Stimulated activated CD4-positive, alpha-beta T cell treated with anti-CD3 and anti-CD28 coated beads, Interleukin-12 subunit alpha, Interleukin-12 subunit beta, amount 100 ng/mL, for 48 hours (primary cell): ENCODE measurements around the gene GPR62.
"Not testable (repeated sequence)": the region's sequence is repeated elsewhere in the genome, so short reads cannot be mapped to it uniquely, and the experiment has no call there.

Experiments
- DNase-seq, 3 donors: peaks; one replicate each; pipeline ENCODE4 v3.0.0-alpha.2; 2020; ENCODE audit warnings: low read depth in 2 of 3, low spot score in 1 of 3

GPR62 gene

GRCh38 chr3:51992017-51992682 is 37.0 kb downstream of the GPR62 start:
- no peak for DNase-seq

DNA sequence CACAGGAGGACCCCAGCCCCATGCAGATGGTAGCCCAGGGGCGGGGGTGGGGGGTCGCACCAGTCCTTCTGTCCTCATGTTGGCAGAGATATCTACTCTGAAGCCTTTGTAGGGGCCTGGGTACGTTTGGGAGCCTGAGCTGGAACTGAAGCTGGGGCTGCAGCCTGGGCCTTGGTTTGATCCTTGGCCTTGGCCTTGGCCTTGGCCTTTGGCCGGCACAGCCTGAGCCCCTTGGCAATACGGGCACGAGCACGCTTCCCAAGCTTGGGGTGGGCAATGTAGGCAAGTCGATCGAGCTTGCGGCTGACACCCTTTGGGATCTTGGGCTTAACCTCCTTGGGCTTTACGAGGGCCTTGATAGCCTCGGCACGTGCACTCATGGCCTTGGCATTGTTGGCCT is 38.5 kb downstream of the GPR62 start:
- DNase-seq, result not testable (repeated sequence)

- DNase-seq, result no peak
Observed at GRCh38 chr3:51994530-51994929, 39.3 kb downstream of the GPR62 start.

- DNase-seq, result peak; percentile 84 to 92 (median 85)
Observed at GRCh38 chr3:51995346-51996163, 40.4 kb downstream of the GPR62 start, which contains the start of gene RPL29. Gene RPL29 (minus strand): TSS chr3:51995895. CDS start chr3:51995461, 434 bp downstream.

DNA sequence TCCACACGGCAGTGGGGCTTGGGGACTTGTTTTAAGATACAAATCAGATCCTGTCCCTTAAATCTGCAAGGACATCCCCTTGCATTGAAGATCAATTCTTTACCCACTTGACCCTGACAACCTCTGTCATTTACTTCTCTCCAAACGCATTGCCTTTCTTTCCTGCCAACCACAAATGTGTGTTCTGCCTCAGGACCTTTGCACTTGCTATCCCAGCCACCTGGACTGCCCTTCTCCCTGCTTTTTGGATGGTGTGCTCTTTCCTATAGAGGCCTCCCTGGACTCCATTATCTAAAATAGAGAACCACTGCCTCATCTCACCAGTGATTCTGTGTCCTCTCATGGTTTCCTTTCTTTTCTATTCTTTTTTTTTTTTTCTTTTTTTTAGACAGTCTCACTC is 42.0 kb downstream of the GPR62 start:
- DNase-seq, result no peak

DNA sequence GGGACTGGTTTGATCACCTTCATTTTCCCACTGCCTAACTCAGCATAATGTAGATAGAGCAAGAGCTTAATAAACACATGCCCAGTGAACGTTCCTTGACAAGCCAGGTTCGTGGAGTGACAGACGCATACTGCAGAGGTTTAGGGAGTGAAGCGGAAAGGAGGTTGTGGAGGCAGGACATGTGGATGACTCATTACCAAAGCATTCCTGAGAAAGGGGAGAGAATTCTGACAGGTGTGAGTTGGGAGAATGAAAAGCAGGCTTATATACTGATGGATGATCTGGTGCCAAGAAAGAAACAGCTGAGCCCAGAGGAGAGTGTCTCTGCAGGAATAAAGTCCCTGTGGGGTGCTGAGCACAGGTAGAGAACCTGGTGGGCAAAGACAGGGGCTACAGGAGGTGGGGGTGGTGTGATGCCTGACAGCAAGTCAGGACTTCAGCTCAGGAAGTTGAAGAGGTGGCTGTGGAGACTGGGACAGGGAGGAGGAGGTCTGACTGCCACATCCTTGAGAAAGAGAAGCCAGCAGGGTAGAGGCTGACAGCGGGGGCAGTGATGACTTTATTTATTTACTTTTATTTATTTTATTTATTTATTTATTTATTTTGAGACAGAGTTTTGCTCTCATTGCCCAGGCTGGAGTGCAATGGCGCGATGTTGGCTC is 42.9 kb downstream of the GPR62 start:
- DNase-seq, result no peak

GRCh38 chr3:51998774-51999173 is 43.6 kb downstream of the GPR62 start:
- DNase-seq, result no peak

DNA sequence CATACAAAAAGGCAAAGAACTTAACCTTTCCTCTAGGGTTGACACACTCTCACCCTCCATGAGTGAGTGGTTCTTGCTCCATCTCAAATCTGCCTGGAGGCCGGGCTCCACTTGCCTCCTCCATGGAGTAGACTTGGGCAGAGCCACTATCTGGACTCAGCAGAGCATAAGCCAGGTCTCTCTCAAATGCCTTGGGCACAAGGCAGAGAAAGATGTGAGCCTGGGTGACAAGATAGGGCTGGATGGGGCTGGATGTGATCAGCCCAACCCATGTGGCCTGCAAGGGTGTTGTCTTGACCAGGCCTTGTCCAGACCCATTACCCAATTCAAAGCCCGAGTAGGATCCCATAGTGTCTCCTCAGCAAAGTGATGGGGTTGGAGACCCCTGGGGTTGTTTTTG is 44.7 kb downstream of the GPR62 start:
- no peak for DNase-seq

- peak; percentile 73 to 79 (median 75) for DNase-seq
Observed at GRCh38 chr3:52001443-52001974, 46.3 kb downstream of the GPR62 start.

DNA sequence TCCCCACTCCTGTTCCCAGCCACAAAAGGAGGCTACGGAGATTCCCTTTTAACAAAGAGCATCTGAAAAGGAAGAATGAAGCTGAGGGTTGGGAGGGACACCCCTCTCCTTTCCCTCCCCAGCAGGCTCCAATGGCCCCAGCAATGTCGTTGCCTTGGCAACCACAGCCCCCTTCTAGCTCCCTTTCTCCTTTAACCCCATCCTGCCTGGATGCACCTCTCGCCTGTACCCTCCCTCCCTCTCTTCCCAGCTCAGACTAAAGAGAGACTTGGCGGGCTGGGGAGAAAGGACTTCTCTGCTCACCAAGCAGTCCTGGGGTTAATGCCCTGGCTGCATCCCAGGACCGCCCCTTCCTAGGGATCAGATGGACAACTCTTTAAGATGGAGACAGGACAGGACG is 47.6 kb downstream of the GPR62 start:
- DNase-seq, result no peak

DNA sequence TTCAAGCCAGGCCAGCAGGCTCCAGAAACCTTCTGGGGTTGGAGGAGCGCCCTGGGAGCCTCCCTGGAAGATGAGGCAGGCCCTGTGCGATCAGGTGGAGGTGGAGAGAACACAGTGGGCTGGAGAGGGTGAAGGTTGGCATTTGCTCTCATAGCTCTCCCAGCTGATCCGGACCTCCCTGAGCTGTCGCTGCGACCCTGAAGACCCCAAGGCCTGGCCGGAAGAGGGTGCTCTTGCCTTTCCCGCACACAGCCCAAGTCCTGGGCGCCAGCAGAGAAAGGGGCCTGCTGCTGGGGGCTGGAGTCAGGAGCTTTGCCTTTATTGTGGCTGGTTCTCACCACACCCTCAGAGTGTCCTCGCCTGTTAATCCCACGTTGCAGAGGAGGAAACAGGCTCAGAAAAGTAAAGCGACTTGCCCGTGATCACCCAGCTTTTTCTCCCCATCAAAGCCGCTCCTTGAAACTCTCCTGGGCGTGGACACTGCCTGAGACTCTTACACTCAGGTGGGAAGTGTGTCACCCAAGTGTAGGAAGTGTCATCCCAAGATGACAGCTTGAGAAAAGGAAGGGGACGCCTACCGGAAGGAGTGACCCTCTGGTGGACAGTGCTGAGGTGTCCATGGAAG is 49.1 kb downstream of the GPR62 start:
- DNase-seq, result no peak

DNA sequence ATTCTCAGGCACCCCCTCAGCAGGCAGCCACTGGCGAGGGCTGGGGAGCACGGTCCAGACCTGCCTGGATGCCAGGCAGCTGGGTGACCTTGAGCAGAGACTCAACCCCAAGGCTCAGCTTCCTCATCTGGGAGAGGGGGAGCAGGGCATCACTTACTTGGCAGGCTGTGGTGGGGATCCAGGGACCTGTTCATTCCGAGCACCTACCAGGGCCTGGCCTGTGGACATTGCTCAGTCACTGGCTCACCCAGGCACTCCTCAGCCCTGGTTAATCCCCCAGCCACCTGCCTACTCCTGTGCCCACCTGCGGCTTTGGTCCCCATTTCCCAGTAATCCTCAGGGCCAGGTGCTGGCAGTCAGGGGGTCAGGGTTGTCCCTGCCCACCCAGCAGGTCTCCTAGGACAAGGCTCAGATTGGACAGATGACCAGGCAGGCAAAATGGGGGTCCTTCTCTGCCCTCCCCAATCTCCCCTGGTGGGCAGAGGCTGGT is 49.8 kb downstream of the GPR62 start:
- DNase-seq, result no peak

DNA sequence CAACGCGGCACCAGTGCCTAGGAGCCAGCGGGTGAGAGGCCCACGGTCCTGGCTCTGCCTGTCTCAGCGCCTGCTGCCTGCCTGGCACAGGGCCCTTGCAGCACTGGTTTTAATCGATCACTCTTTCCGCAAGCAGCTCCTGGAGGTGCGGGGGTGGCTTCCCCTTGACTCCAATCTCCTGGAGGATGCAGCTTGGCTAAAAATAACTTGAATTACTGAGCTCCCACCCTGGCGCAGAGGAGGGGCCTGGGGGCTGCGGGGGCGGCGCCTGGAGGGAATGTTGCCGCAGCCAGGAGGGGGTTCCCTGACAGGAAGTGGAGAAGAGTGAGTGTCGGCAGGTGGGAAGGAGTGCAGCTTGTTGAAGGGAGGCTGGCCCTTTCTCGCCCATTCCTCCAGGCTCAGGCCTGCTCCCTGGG is 50.4 kb downstream of the GPR62 start:
- no peak for DNase-seq

- no peak for DNase-seq
Observed at GRCh38 chr3:52006017-52006819, 51.0 kb downstream of the GPR62 start.

GRCh38 chr3:52006820-52007133 is 51.6 kb downstream of the GPR62 start:
- DNase-seq, result no peak
